Measurements from ENCODE around the gene RCSD1.
"Not testable (repeated sequence)": the region's sequence is repeated elsewhere in the genome, so short reads cannot be mapped to it uniquely, and the experiment has no call there.

The RCSD1 gene

DNA sequence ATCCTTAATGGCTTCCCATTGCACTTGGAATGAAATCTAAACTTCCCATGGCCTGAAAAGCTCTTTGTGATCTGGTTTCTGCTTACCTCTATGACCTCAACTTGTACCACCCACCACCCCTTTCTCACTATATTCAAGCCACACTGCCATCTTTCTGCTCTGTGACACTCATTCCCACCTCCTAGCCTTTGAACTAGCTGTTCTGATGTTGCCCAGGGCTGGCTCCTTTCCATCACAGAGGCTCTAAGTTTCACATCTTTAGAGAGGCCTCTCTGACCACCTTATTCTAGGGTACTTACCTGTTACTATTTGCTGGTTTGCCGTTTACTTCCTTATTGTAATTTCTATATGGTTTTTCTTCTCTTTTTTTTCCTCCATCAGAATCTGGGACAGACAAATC, 96.0 kb downstream of the RCSD1 start:
- Histone ChIP-seq H3K4me3 (ENCODE audit: low read depth in 1 of 5, low read length in 5 of 5) (no peak overlapping the region), H3K27ac (ENCODE audit: low read depth, low read length) (peak overlapping the region; percentile 74), H3K4me1 (ENCODE audit: control insufficient read depth in 5 of 5, insufficient read depth in 5 of 5, low read length in 5 of 5) (peaks cover 8 to 58% (median 51%) of the 10 kb centered on the region in 5 donors), H3K36me3 (ENCODE audit: control insufficient read depth in 5 of 5, insufficient read depth in 5 of 5, low read length in 5 of 5) (peaks cover 0 to 8% (median 6%) of the 10 kb centered on the region in 5 donors), H3K9me3 (ENCODE audit: control insufficient read depth in 5 of 5, low read length in 5 of 5) (no peaks in the 10 kb centered on the region), H3K27me3 (ENCODE audit: control insufficient read depth in 5 of 5, insufficient read depth in 4 of 5, low read length in 5 of 5) (no peaks in the 10 kb centered on the region), H3K9ac (ENCODE audit: low read length in 5 of 5) (peak overlapping the region in 1 of 5 donors; percentile 12)

DNA sequence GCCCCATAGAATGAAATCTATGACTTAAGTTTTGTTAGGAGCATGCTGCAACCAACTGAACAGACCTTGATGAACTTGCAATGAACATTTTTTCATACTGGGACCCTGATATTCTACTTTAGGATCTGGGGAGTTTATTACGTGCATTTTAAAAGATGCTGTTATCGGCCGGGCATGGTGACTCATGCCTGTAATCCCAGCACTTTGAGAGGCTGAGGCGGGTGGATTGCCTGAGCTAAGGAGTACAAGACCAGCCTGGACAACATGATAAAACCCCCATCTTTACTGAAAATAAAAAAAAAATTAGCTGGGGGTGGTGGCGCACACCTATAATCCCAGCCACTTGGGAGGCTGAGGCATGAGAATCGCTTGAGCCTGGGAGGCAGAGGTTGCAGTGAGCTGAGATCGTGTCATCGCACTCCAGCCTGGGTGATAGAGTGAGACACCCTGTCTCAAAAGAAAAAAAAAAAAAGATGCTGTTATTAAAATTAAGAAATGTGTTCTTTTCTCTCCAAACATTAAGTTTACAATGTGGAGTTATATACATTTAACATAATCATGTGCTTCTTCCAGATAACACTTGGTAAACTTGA, 98.9 kb downstream of the RCSD1 start:
- peaks cover 5 to 40% (median 28%) of the 10 kb centered on the region in 5 donors for H3K4me1 ChIP-seq (ENCODE audit: control insufficient read depth in 5 of 5, insufficient read depth in 5 of 5, low read length in 5 of 5)

GRCh38 chr1:167734227-167734626, 104.2 kb downstream of the RCSD1 start:
- Histone ChIP-seq H3K9me3 (ENCODE audit: control insufficient read depth in 5 of 5, low read length in 5 of 5) (no peaks in the 10 kb centered on the region), H3K4me1 (ENCODE audit: control insufficient read depth in 5 of 5, insufficient read depth in 5 of 5, low read length in 5 of 5) (peaks cover 0 to 23% (median 6%) of the 10 kb centered on the region in 5 donors), H3K36me3 (ENCODE audit: control insufficient read depth in 5 of 5, insufficient read depth in 5 of 5, low read length in 5 of 5) (peaks cover 0 to 11% (median 6%) of the 10 kb centered on the region in 5 donors), H3K27ac (ENCODE audit: low read depth, low read length) (no peak overlapping the region), H3K27me3 (ENCODE audit: control insufficient read depth in 5 of 5, insufficient read depth in 4 of 5, low read length in 5 of 5) (no peaks in the 10 kb centered on the region), H3K4me3 (ENCODE audit: low read depth in 1 of 5, low read length in 5 of 5) (no peak overlapping the region), H3K9ac (ENCODE audit: low read length in 5 of 5) (no peak overlapping the region)

More for the DNA sequence above, 98.9 kb downstream of the RCSD1 start:
- H3K27me3 ChIP-seq (ENCODE audit: control insufficient read depth in 5 of 5, insufficient read depth in 4 of 5, low read length in 5 of 5), result no peaks in the 10 kb centered on the region
- no peak overlapping the region for H3K4me3 ChIP-seq (ENCODE audit: low read depth in 1 of 5, low read length in 5 of 5)
- H3K9ac ChIP-seq (ENCODE audit: low read length in 5 of 5), result no peak overlapping the region
- H3K9me3 ChIP-seq (ENCODE audit: control insufficient read depth in 5 of 5, low read length in 5 of 5), result no peaks in the 10 kb centered on the region
- no peak overlapping the region for H3K27ac ChIP-seq (ENCODE audit: low read depth, low read length)
- H3K36me3 ChIP-seq (ENCODE audit: control insufficient read depth in 5 of 5, insufficient read depth in 5 of 5, low read length in 5 of 5), result peaks cover 0 to 11% (median 6%) of the 10 kb centered on the region in 5 donors

GRCh38 chr1:167734841-167735240, 104.8 kb downstream of the RCSD1 start:
- Histone ChIP-seq H3K27ac (ENCODE audit: low read depth, low read length) (no peak overlapping the region), H3K4me1 (ENCODE audit: control insufficient read depth in 5 of 5, insufficient read depth in 5 of 5, low read length in 5 of 5) (peaks cover 0 to 19% (median 6%) of the 10 kb centered on the region in 5 donors), H3K9ac (ENCODE audit: low read length in 5 of 5) (no peak overlapping the region), H3K4me3 (ENCODE audit: low read depth in 1 of 5, low read length in 5 of 5) (no peak overlapping the region), H3K36me3 (ENCODE audit: control insufficient read depth in 5 of 5, insufficient read depth in 5 of 5, low read length in 5 of 5) (peaks cover 0 to 11% (median 6%) of the 10 kb centered on the region in 5 donors), H3K9me3 (ENCODE audit: control insufficient read depth in 5 of 5, low read length in 5 of 5) (no peaks in the 10 kb centered on the region), H3K27me3 (ENCODE audit: control insufficient read depth in 5 of 5, insufficient read depth in 4 of 5, low read length in 5 of 5) (no peaks in the 10 kb centered on the region)

- Histone ChIP-seq H3K4me3 (ENCODE audit: low read depth in 1 of 5, low read length in 5 of 5) (no peak overlapping the region), H3K9me3 (ENCODE audit: control insufficient read depth in 5 of 5, low read length in 5 of 5) (no peaks in the 10 kb centered on the region), H3K4me1 (ENCODE audit: control insufficient read depth in 5 of 5, insufficient read depth in 5 of 5, low read length in 5 of 5) (peaks cover 0 to 17% (median 6%) of the 10 kb centered on the region in 5 donors), H3K27me3 (ENCODE audit: control insufficient read depth in 5 of 5, insufficient read depth in 4 of 5, low read length in 5 of 5) (no peaks in the 10 kb centered on the region), H3K36me3 (ENCODE audit: control insufficient read depth in 5 of 5, insufficient read depth in 5 of 5, low read length in 5 of 5) (peaks cover 0 to 3% (median 0%) of the 10 kb centered on the region in 5 donors), H3K27ac (ENCODE audit: low read depth, low read length) (no peak overlapping the region), H3K9ac (ENCODE audit: low read length in 5 of 5) (no peak overlapping the region)
Observed at GRCh38 chr1:167737169-167737568, 107.1 kb downstream of the RCSD1 start.

DNA sequence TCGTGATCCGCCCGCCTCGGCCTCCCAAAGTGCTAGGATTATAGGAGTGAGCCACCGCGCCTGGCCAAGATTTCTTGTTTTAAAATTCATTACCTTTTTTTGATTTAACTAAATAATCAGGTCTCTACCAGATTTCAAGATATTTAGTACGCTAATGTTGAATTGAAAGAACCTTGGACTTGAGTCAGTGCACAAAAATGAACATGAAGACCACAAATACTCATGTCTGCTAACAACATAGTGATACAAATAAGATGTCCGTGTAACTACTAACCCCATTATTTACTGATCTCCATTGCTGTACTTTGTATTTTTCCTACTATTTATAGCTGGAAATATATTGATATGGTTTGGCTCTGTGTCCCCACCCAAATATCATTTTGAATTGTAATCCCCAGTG, 108.1 kb downstream of the RCSD1 start:
- H3K9me3 ChIP-seq (ENCODE audit: control insufficient read depth in 5 of 5, low read length in 5 of 5), result no peaks in the 10 kb centered on the region

GRCh38 chr1:167739752-167740151, 109.7 kb downstream of the RCSD1 start:
- Histone ChIP-seq H3K9ac (ENCODE audit: low read length in 5 of 5) (no peak overlapping the region), H3K36me3 (ENCODE audit: control insufficient read depth in 5 of 5, insufficient read depth in 5 of 5, low read length in 5 of 5) (no peaks in the 10 kb centered on the region), H3K27ac (ENCODE audit: low read depth, low read length) (no peak overlapping the region), H3K4me1 (ENCODE audit: control insufficient read depth in 5 of 5, insufficient read depth in 5 of 5, low read length in 5 of 5) (peaks cover 0 to 10% (median 3%) of the 10 kb centered on the region in 5 donors), H3K9me3 (ENCODE audit: control insufficient read depth in 5 of 5, low read length in 5 of 5) (no peaks in the 10 kb centered on the region), H3K4me3 (ENCODE audit: low read depth in 1 of 5, low read length in 5 of 5) (no peak overlapping the region), H3K27me3 (ENCODE audit: control insufficient read depth in 5 of 5, insufficient read depth in 4 of 5, low read length in 5 of 5) (no peaks in the 10 kb centered on the region)

More for the DNA sequence above, 108.1 kb downstream of the RCSD1 start:
- Histone ChIP-seq H3K9ac (ENCODE audit: low read length in 5 of 5) (no peak overlapping the region), H3K27ac (ENCODE audit: low read depth, low read length) (no peak overlapping the region), H3K4me3 (ENCODE audit: low read depth in 1 of 5, low read length in 5 of 5) (no peak overlapping the region), H3K36me3 (ENCODE audit: control insufficient read depth in 5 of 5, insufficient read depth in 5 of 5, low read length in 5 of 5) (peaks cover 0 to under 1% (median 0%) of the 10 kb centered on the region in 5 donors), H3K27me3 (ENCODE audit: control insufficient read depth in 5 of 5, insufficient read depth in 4 of 5, low read length in 5 of 5) (no peaks in the 10 kb centered on the region), H3K4me1 (ENCODE audit: control insufficient read depth in 5 of 5, insufficient read depth in 5 of 5, low read length in 5 of 5) (peaks cover 0 to 17% (median 6%) of the 10 kb centered on the region in 5 donors)

DNA sequence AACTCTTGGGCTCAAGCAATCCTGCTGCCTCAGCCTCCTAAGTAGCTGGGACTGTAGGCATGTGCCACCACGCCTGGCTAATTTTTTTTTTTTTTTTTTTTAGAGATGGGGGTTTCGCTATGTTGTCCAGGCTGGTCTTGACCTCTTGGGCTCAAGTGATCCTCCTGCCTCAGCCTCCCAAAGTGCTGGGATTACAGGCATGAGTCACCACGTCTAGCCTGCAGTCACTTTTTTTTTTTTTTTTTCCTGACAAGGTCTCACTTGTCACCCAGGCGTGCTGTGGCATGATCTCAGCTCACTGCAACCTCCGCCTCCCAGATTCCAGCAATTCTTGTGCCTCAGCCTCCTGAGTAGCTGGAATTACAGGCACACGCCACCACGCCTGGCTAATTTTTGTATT, 111.1 kb downstream of the RCSD1 start:
- H3K9me3 ChIP-seq (ENCODE audit: control insufficient read depth in 5 of 5, low read length in 5 of 5); H3K9ac ChIP-seq (ENCODE audit: low read length in 5 of 5); H3K4me1 ChIP-seq (ENCODE audit: control insufficient read depth in 5 of 5, insufficient read depth in 5 of 5, low read length in 5 of 5); H3K36me3 ChIP-seq (ENCODE audit: control insufficient read depth in 5 of 5, insufficient read depth in 5 of 5, low read length in 5 of 5); H3K27ac ChIP-seq (ENCODE audit: low read depth, low read length); H3K4me3 ChIP-seq (ENCODE audit: low read depth in 1 of 5, low read length in 5 of 5); H3K27me3 ChIP-seq (ENCODE audit: control insufficient read depth in 5 of 5, insufficient read depth in 4 of 5, low read length in 5 of 5): not testable (repeated sequence)

DNA sequence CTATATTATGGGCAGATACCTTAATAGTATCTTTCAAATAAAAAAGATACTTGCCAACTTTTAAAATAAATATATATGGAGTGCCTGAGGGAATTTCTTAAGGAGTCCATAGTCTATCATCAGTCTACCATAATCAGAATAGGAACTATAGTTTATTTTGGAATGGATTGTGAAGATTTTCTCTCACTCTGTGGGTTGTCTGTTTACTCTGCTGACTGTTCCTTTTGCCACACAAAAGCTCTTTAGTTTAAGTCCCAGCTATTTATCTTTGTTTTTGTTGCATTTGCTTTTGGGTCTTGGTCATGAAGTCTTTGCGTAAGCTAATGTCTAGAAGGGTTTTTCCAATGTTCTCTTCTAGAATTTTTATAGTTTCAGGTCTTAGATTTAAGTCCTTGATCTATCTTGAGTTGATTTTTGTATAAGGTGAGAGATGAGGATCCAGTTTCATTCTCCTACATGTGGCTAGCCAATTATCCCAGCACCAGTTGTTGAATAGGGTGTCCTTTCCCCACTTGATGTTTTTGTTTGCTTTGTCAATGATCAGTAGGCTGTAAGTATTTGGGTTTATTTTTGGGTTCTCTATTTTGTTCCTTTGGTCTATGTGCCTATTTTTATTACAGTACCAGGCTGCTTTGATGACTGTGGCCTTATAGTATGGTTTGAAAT, 112.5 kb downstream of the RCSD1 start:
- not testable (repeated sequence) for H3K4me1 ChIP-seq (ENCODE audit: control insufficient read depth in 5 of 5, insufficient read depth in 5 of 5, low read length in 5 of 5); H3K9me3 ChIP-seq (ENCODE audit: control insufficient read depth in 5 of 5, low read length in 5 of 5); H3K9ac ChIP-seq (ENCODE audit: low read length in 5 of 5); H3K27ac ChIP-seq (ENCODE audit: low read depth, low read length); H3K27me3 ChIP-seq (ENCODE audit: control insufficient read depth in 5 of 5, insufficient read depth in 4 of 5, low read length in 5 of 5); H3K36me3 ChIP-seq (ENCODE audit: control insufficient read depth in 5 of 5, insufficient read depth in 5 of 5, low read length in 5 of 5); H3K4me3 ChIP-seq (ENCODE audit: low read depth in 1 of 5, low read length in 5 of 5)

DNA sequence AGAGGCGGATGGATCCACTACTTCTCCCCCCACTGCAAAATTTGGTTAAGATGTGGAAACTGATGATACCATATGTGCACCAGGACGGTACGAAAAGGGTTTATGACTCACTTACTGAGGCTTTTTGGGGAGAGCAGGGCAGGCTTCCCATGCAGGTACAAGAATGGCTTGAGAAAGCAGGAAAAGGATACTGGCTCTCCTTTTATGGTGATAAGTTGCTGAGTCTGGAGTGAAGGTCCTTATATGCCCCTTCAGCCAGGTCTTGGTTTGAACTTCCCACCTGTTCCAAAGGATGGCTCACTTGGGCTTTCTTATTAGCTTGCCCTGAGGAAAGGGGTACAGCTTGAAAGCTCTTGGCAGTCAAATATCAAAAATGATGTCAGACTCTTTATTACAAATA, 114.9 kb downstream of the RCSD1 start:
- Histone ChIP-seq H3K27ac (ENCODE audit: low read depth, low read length) (no peak overlapping the region), H3K4me3 (ENCODE audit: low read depth in 1 of 5, low read length in 5 of 5) (no peak overlapping the region), H3K27me3 (ENCODE audit: control insufficient read depth in 5 of 5, insufficient read depth in 4 of 5, low read length in 5 of 5) (no peaks in the 10 kb centered on the region), H3K4me1 (ENCODE audit: control insufficient read depth in 5 of 5, insufficient read depth in 5 of 5, low read length in 5 of 5) (peaks cover 0 to 18% (median 6%) of the 10 kb centered on the region in 5 donors), H3K9ac (ENCODE audit: low read length in 5 of 5) (no peak overlapping the region), H3K36me3 (ENCODE audit: control insufficient read depth in 5 of 5, insufficient read depth in 5 of 5, low read length in 5 of 5) (no peaks in the 10 kb centered on the region), H3K9me3 (ENCODE audit: control insufficient read depth in 5 of 5, low read length in 5 of 5) (no peaks in the 10 kb centered on the region)

Measured in subcutaneous abdominal adipose tissue (tissue), 5 donors.